Measurements from ENCODE around the gene GAB2.

The GAB2 gene

GRCh38 chr11:78195917-78196560 lies 221.6 kb downstream of the GAB2 start:
- DNase-seq (ENCODE audit: low read depth, low spot score) = no peak
- Histone ChIP-seq H3K9me3 (ENCODE audit: insufficient read depth, low read length) (no peaks in the 10 kb centered on the region), H3K36me3 (ENCODE audit: insufficient read depth, insufficient read length, low read length) (peaks cover 36% of the 10 kb centered on the region), H3K4me1 (ENCODE audit: insufficient read depth, insufficient read length) (peaks cover 4% of the 10 kb centered on the region), H3K27me3 (ENCODE audit: insufficient read depth, insufficient read length) (no peaks in the 10 kb centered on the region), H3K4me3 (ENCODE audit: insufficient read length, low read depth) (no peak overlapping the region), H3K9ac (ENCODE audit: insufficient read length, low read depth) (no peak overlapping the region)
- TF ChIP-seq SUZ12 (IDR thresholded peaks at IDR 0.05; ENCODE audit: extremely low read depth, insufficient read depth, insufficient read length) (no peak), ZNF274 (IDR thresholded peaks at IDR 0.05; ENCODE audit: low read depth, low read length) (no peak), YY1 (IDR thresholded peaks at IDR 0.05; ENCODE audit: insufficient read depth, insufficient read length) (no peak)

- Histone ChIP-seq H3K4me3 (ENCODE audit: insufficient read length, low read depth) (no peak overlapping the region), H3K27me3 (ENCODE audit: insufficient read depth, insufficient read length) (no peaks in the 10 kb centered on the region), H3K36me3 (ENCODE audit: insufficient read depth, insufficient read length, low read length) (peaks cover 20% of the 10 kb centered on the region), H3K9me3 (ENCODE audit: insufficient read depth, low read length) (no peaks in the 10 kb centered on the region), H3K9ac (ENCODE audit: insufficient read length, low read depth) (no peak overlapping the region), H3K4me1 (ENCODE audit: insufficient read depth, insufficient read length) (peaks cover 4% of the 10 kb centered on the region)
- DNase-seq (ENCODE audit: low read depth, low spot score) = no peak
- TF ChIP-seq ZNF274 (IDR thresholded peaks at IDR 0.05; ENCODE audit: low read depth, low read length) = no peak
- no peak for TF ChIP-seq SUZ12 (IDR thresholded peaks at IDR 0.05; ENCODE audit: extremely low read depth, insufficient read depth, insufficient read length)
- no peak for TF ChIP-seq YY1 (IDR thresholded peaks at IDR 0.05; ENCODE audit: insufficient read depth, insufficient read length)
Observed at GRCh38 chr11:78194490-78194889, 223.1 kb downstream of the GAB2 start.

- Histone ChIP-seq H3K9ac (ENCODE audit: insufficient read length, low read depth) (no peak overlapping the region), H3K27me3 (ENCODE audit: insufficient read depth, insufficient read length) (no peaks in the 10 kb centered on the region), H3K4me1 (ENCODE audit: insufficient read depth, insufficient read length) (peaks cover 4% of the 10 kb centered on the region), H3K4me3 (ENCODE audit: insufficient read length, low read depth) (no peak overlapping the region), H3K9me3 (ENCODE audit: insufficient read depth, low read length) (no peaks in the 10 kb centered on the region), H3K36me3 (ENCODE audit: insufficient read depth, insufficient read length, low read length) (peaks cover 15% of the 10 kb centered on the region)
- no peak for TF ChIP-seq YY1 (IDR thresholded peaks at IDR 0.05; ENCODE audit: insufficient read depth, insufficient read length)
- no peak for TF ChIP-seq ZNF274 (IDR thresholded peaks at IDR 0.05; ENCODE audit: low read depth, low read length)
- no peak for TF ChIP-seq SUZ12 (IDR thresholded peaks at IDR 0.05; ENCODE audit: extremely low read depth, insufficient read depth, insufficient read length)
- no peak for DNase-seq (ENCODE audit: low read depth, low spot score)
Observed at GRCh38 chr11:78193806-78194205, 223.8 kb downstream of the GAB2 start.

- TF ChIP-seq YY1 (IDR thresholded peaks at IDR 0.05; ENCODE audit: insufficient read depth, insufficient read length) = no peak
- TF ChIP-seq ZNF274 (IDR thresholded peaks at IDR 0.05; ENCODE audit: low read depth, low read length) = no peak
- TF ChIP-seq SUZ12 (IDR thresholded peaks at IDR 0.05; ENCODE audit: extremely low read depth, insufficient read depth, insufficient read length) = no peak
- peaks cover 4% of the 10 kb centered on the region for H3K4me1 ChIP-seq (ENCODE audit: insufficient read depth, insufficient read length)
- no peaks in the 10 kb centered on the region for H3K27me3 ChIP-seq (ENCODE audit: insufficient read depth, insufficient read length)
- no peak overlapping the region for H3K9ac ChIP-seq (ENCODE audit: insufficient read length, low read depth)
- H3K9me3 ChIP-seq (ENCODE audit: insufficient read depth, low read length) = no peaks in the 10 kb centered on the region
- DNase-seq (ENCODE audit: low read depth, low spot score) = no peak
- peaks cover 10% of the 10 kb centered on the region for H3K36me3 ChIP-seq (ENCODE audit: insufficient read depth, insufficient read length, low read length)
- H3K4me3 ChIP-seq (ENCODE audit: insufficient read length, low read depth) = no peak overlapping the region
Observed at GRCh38 chr11:78192911-78193351, 224.7 kb downstream of the GAB2 start.

GRCh38 chr11:78192223-78192719 lies 225.3 kb downstream of the GAB2 start:
- H3K9me3 ChIP-seq (ENCODE audit: insufficient read depth, low read length) = no peaks in the 10 kb centered on the region
- no peak overlapping the region for H3K4me3 ChIP-seq (ENCODE audit: insufficient read length, low read depth)
- no peak for DNase-seq (ENCODE audit: low read depth, low spot score)
- no peaks in the 10 kb centered on the region for H3K27me3 ChIP-seq (ENCODE audit: insufficient read depth, insufficient read length)
- TF ChIP-seq YY1 (IDR thresholded peaks at IDR 0.05; ENCODE audit: insufficient read depth, insufficient read length) (no peak), SUZ12 (IDR thresholded peaks at IDR 0.05; ENCODE audit: extremely low read depth, insufficient read depth, insufficient read length) (no peak), ZNF274 (IDR thresholded peaks at IDR 0.05; ENCODE audit: low read depth, low read length) (no peak)
- no peak overlapping the region for H3K9ac ChIP-seq (ENCODE audit: insufficient read length, low read depth)
- H3K36me3 ChIP-seq (ENCODE audit: insufficient read depth, insufficient read length, low read length) = peaks cover 5% of the 10 kb centered on the region
- peaks cover 4% of the 10 kb centered on the region for H3K4me1 ChIP-seq (ENCODE audit: insufficient read depth, insufficient read length)

GRCh38 chr11:78190871-78191538 lies 226.6 kb downstream of the GAB2 start:
- DNase-seq (ENCODE audit: low read depth, low spot score) = no peak
- Histone ChIP-seq H3K4me3 (ENCODE audit: insufficient read length, low read depth) (no peak overlapping the region), H3K9me3 (ENCODE audit: insufficient read depth, low read length) (no peaks in the 10 kb centered on the region), H3K9ac (ENCODE audit: insufficient read length, low read depth) (no peak overlapping the region), H3K4me1 (ENCODE audit: insufficient read depth, insufficient read length) (peaks cover 4% of the 10 kb centered on the region), H3K27me3 (ENCODE audit: insufficient read depth, insufficient read length) (no peaks in the 10 kb centered on the region), H3K36me3 (ENCODE audit: insufficient read depth, insufficient read length, low read length) (peaks cover 2% of the 10 kb centered on the region)
- no peak for TF ChIP-seq ZNF274 (IDR thresholded peaks at IDR 0.05; ENCODE audit: low read depth, low read length)
- TF ChIP-seq YY1 (IDR thresholded peaks at IDR 0.05; ENCODE audit: insufficient read depth, insufficient read length) = no peak
- no peak for TF ChIP-seq SUZ12 (IDR thresholded peaks at IDR 0.05; ENCODE audit: extremely low read depth, insufficient read depth, insufficient read length)

GRCh38 chr11:78190374-78190773 lies 227.2 kb downstream of the GAB2 start:
- Histone ChIP-seq H3K27me3 (ENCODE audit: insufficient read depth, insufficient read length) (no peaks in the 10 kb centered on the region), H3K36me3 (ENCODE audit: insufficient read depth, insufficient read length, low read length) (peaks cover 2% of the 10 kb centered on the region), H3K9me3 (ENCODE audit: insufficient read depth, low read length) (no peaks in the 10 kb centered on the region), H3K9ac (ENCODE audit: insufficient read length, low read depth) (no peak overlapping the region), H3K4me3 (ENCODE audit: insufficient read length, low read depth) (no peak overlapping the region), H3K4me1 (ENCODE audit: insufficient read depth, insufficient read length) (peaks cover 4% of the 10 kb centered on the region)
- DNase-seq (ENCODE audit: low read depth, low spot score) = no peak
- TF ChIP-seq YY1 (IDR thresholded peaks at IDR 0.05; ENCODE audit: insufficient read depth, insufficient read length) (no peak), ZNF274 (IDR thresholded peaks at IDR 0.05; ENCODE audit: low read depth, low read length) (no peak), SUZ12 (IDR thresholded peaks at IDR 0.05; ENCODE audit: extremely low read depth, insufficient read depth, insufficient read length) (no peak)

Measured in NT2/D1 (cell line).